Astrocyte (in vitro differentiated cells and primary cell): Measurements from ENCODE around the gene UTP4. TPM values are rescaled to one million over a fixed set of nuclear protein-coding genes. Genes with fewer than 3 reads are reported as not detected.
A peak's percentile ranks its signal among the peaks of the same experiment; 100 is the strongest.

Source experiments
- DNase-seq: peaks from one replicate; pipeline ENCODE4 v3.0.0-alpha.2; 2010; ENCODE audit warnings: low read depth
- FAIRE-seq: peaks from 2 replicates; lab custom pipeline; 2011; peaks lifted over from hg19 to GRCh38; lab: Jason Lieb, UNC
- H2AFZ ChIP-seq: 2 replicates; pipeline ENCODE4 v1.6.0; 2012; ENCODE audit warnings: low read depth, low read length, inconsistent platforms
- H3K27ac ChIP-seq: 2 replicates; pipeline ENCODE4 v1.5.1; 2011; ENCODE audit warnings: low read depth, low read length, inconsistent platforms
- H3K27me3 ChIP-seq: 2 replicates; pipeline ENCODE4 v1.6.0; 2011; ENCODE audit warnings: low read length, inconsistent platforms; ENCODE audit not compliant: insufficient read depth
- H3K36me3 ChIP-seq: 2 replicates; pipeline ENCODE4 v1.5.1; 2011; ENCODE audit warnings: low read length, inconsistent platforms; ENCODE audit not compliant: insufficient read depth
- H3K4me1 ChIP-seq: 2 replicates; pipeline ENCODE4 v1.5.1; 2011; ENCODE audit warnings: low read length, inconsistent platforms; ENCODE audit not compliant: insufficient read depth
- H3K4me2 ChIP-seq: 2 replicates; pipeline ENCODE4 v1.6.0; 2012; ENCODE audit warnings: low read length, inconsistent platforms
- H3K4me3 ChIP-seq: 2 replicates; pipeline ENCODE4 v1.5.1; 2011; ENCODE audit warnings: low read depth, mild to moderate bottlenecking, low read length, inconsistent platforms; ENCODE audit not compliant: insufficient read depth
- H3K79me2 ChIP-seq: 2 replicates; pipeline ENCODE4 v1.6.0; 2012; ENCODE audit warnings: mild to moderate bottlenecking, low read length, inconsistent platforms; ENCODE audit not compliant: insufficient read depth
- H3K9ac ChIP-seq: 2 replicates; pipeline ENCODE4 v1.6.0; 2012; ENCODE audit warnings: mild to moderate bottlenecking, low read length, inconsistent platforms
- H3K9me3 ChIP-seq: 2 replicates; pipeline ENCODE4 v1.5.1; 2012; ENCODE audit warnings: low read depth, mild to moderate bottlenecking, low read length, inconsistent platforms; ENCODE audit not compliant: insufficient read depth
- H4K20me1 ChIP-seq: 2 replicates; pipeline ENCODE4 v1.6.0; 2012; ENCODE audit warnings: low read length, inconsistent platforms; ENCODE audit not compliant: insufficient read depth
- H3K27ac Mint-ChIP-seq: one replicate; pipeline ENCODE4 v1.8.0; 2021; ENCODE audit warnings: mild to moderate bottlenecking, mixed read lengths; ENCODE audit not compliant: unreplicated experiment
- H3K27me3 Mint-ChIP-seq: one replicate; pipeline ENCODE4 v1.8.0; 2021; ENCODE audit warnings: low read depth, mixed read lengths; ENCODE audit not compliant: unreplicated experiment
- H3K36me3 Mint-ChIP-seq: one replicate; pipeline ENCODE4 v1.8.0; 2021; ENCODE audit warnings: low read depth, mixed read lengths; ENCODE audit not compliant: unreplicated experiment
- H3K4me1 Mint-ChIP-seq: one replicate; pipeline ENCODE4 v1.8.0; 2021; ENCODE audit warnings: low read depth, mixed read lengths; ENCODE audit not compliant: unreplicated experiment
- H3K4me3 Mint-ChIP-seq: one replicate; pipeline ENCODE4 v1.8.0; 2021; ENCODE audit warnings: mild to moderate bottlenecking, moderate library complexity, mixed read lengths; ENCODE audit not compliant: unreplicated experiment
- H3K9me3 Mint-ChIP-seq: one replicate; pipeline ENCODE4 v1.8.0; 2021; ENCODE audit warnings: mild to moderate bottlenecking, mixed read lengths; ENCODE audit not compliant: unreplicated experiment
- CTCF ChIP-seq: IDR thresholded peaks from 2 replicates; pipeline ENCODE4 v1.5.1; 2011; ENCODE audit warnings: low read depth, mild to moderate bottlenecking, inconsistent platforms, low read length, moderate library complexity; ENCODE audit not compliant: insufficient read depth
- EZH2 ChIP-seq: IDR thresholded peaks from 2 replicates; pipeline ENCODE4 v1.6.1; 2012; ENCODE audit warnings: mild to moderate bottlenecking, low read length, inconsistent platforms; ENCODE audit not compliant: insufficient read depth
- total RNA-seq: library from RNA; stranded (reverse); gene quantifications from 2 replicates; pipeline ENCODE4 v1.2.1, GENCODE V29; 2021

Gene UTP4
- total RNA-seq, 1 donor from 2014 or later = 69.4 TPM

GRCh38 chr16:69171325-69172084, 39.1 kb downstream of the UTP4 start:
- Histone ChIP-seq H3K4me3 (no peak overlapping the region), H3K27ac (peak overlapping the region; percentile 10), H4K20me1 (peaks cover 3% of the 10 kb centered on the region), H2AFZ (no peak overlapping the region), H3K4me2 (peak overlapping the region; percentile 58), H3K36me3 (peaks cover 8% of the 10 kb centered on the region), H3K9ac (peak overlapping the region; percentile 28), H3K27me3 (no peaks in the 10 kb centered on the region), H3K79me2 (no peaks in the 10 kb centered on the region), H3K4me1 (peaks cover 40% of the 10 kb centered on the region), H3K9me3 (no peaks in the 10 kb centered on the region)
- peak; percentile 85 for DNase-seq
- H3K4me3 Mint-ChIP-seq = peak overlapping the region; percentile 37
- H3K27ac Mint-ChIP-seq = peak overlapping the region; percentile 86
- H3K9me3 Mint-ChIP-seq = no peaks in the 10 kb centered on the region
- peaks cover 56% of the 10 kb centered on the region for H3K4me1 Mint-ChIP-seq
- TF ChIP-seq CTCF = no peak
- no peak for TF ChIP-seq EZH2
- no peak for FAIRE-seq
- H3K36me3 Mint-ChIP-seq = peaks cover 5% of the 10 kb centered on the region
- H3K27me3 Mint-ChIP-seq = no peaks in the 10 kb centered on the region

- no peak overlapping the region for H3K4me2 ChIP-seq
- Mint-ChIP-seq H3K4me3 (no peak overlapping the region), H3K36me3 (peaks cover 2% of the 10 kb centered on the region), H3K27me3 (no peaks in the 10 kb centered on the region), H3K4me1 (peaks cover 39% of the 10 kb centered on the region), H3K9me3 (no peaks in the 10 kb centered on the region), H3K27ac (peak overlapping the region; percentile 78)
- H3K4me1 ChIP-seq = peaks cover 33% of the 10 kb centered on the region
- no peaks in the 10 kb centered on the region for H3K9me3 ChIP-seq
- FAIRE-seq = no peak
- DNase-seq = peak; percentile 85
- H3K79me2 ChIP-seq = no peaks in the 10 kb centered on the region
- no peak overlapping the region for H2AFZ ChIP-seq
- H3K27me3 ChIP-seq = no peaks in the 10 kb centered on the region
- TF ChIP-seq EZH2 (no peak), CTCF (no peak)
- H3K27ac ChIP-seq = peak overlapping the region; percentile 40
- H4K20me1 ChIP-seq = no peaks in the 10 kb centered on the region
- H3K36me3 ChIP-seq = no peaks in the 10 kb centered on the region
- no peak overlapping the region for H3K4me3 ChIP-seq
- no peak overlapping the region for H3K9ac ChIP-seq
Measured at GRCh38 chr16:69176033-69176800, 43.8 kb downstream of the UTP4 start.
